GM18498 (cell line): ENCODE measurements around the gene TBXAS1.
"Not testable (repeated sequence)": the region's sequence is repeated elsewhere in the genome, so short reads cannot be mapped to it uniquely, and the experiment has no call there.

Source experiments
- ATAC-seq: cut with Tn5 transposase; IDR thresholded peaks from one replicate; pipeline ENCODE4 v1.9.1; 2021; ENCODE audit warnings: mild to moderate bottlenecking, moderate library complexity; ENCODE audit not compliant: unreplicated experiment

The TBXAS1 gene

DNA sequence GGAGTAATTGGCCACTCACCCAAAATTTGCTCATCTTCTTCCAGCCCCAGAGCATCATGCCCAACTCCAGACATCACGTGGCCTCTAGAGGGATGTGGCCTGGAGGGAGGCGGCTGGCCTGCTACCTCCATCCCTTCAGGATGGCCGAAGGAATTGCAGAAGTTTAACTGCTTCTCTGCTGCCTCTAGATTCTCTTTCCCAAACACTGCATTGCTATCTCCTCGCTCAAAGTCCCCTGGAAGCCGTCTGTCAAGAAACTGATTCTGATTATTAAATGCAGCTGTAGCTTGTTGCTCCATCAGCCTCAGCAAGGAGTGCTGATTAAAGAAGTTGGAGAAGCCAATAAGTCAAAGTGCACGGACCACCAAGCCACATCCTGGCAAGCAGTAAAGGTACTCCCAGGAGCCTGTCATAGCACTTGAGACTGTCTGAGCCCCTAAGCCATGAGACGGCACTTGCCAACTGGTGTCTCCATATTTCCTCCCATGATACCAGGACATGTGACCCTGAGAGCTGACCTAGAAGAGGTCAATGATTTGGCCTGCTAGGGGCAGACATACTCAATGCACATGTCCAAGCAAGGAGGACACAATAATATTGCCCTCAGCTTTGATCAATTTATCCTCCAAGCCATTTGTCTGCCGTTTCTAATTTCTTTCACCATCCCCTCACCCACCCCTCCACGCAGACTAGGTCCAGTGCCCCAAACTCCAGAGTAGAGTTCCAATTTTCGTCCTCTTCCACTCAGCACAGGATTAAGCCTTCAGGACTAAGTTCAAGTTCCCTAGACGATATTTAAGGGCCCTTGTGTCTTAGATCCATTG is 84.2 kb downstream of the TBXAS1 start:
- no peak for ATAC-seq

DNA sequence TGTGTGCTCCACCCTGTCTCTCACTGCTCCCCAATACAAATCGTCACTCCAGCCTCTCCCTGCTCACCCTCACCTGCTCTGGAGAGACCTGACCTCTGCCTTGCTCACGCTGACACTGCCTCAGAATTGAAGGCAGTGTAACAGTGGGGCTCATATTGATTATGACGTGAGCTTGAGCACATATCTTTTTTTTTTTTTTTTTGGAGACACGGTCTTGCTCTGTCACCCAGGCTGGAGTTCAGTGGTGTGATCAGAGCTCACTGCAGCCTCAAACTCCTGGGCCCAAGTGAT is 84.7 kb downstream of the TBXAS1 start:
- no peak for ATAC-seq

DNA sequence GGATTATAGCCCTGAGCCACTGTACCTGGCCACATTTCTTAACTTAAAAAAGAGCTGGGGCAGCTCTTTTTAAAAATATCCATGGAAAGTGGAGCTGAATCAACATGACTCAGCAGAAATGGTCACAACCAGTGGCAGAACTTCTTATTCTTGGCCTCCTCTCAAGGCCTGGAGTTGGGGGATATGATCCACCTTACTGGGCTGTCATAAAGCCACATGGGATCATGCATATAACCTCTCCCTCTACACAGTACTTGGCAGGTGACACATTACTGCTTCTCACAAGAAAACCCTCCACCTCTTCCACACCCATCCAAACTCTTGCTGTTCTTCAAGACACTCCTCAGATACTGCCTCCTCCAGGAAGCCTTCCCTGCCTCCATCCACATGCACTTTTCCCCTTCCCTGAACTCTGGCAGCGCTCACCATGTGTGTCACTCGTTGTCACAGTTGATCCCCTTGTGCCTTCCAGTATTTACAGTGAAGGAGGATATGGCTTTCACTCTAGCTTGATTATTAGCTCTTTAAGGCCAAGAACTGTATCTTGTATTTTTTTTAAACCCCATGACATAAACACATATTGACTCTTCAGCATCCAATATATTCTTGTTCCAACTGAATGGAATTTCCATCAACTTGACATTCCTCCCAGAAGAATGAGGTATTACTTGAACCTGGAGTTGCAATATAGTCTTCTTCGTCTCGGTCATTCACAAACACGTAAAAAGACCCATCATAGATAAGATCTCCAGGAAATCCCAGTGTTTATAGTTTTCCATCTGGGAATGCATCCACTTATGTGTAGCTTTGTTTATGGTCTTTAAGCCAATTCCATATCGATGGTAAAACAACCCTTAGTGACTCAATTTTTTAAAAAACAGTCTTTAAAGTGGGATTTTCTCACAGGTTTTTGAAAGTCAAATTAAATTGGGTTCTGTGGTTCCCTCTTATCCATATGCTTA is 85.5 kb downstream of the TBXAS1 start:
- no peak for ATAC-seq

DNA sequence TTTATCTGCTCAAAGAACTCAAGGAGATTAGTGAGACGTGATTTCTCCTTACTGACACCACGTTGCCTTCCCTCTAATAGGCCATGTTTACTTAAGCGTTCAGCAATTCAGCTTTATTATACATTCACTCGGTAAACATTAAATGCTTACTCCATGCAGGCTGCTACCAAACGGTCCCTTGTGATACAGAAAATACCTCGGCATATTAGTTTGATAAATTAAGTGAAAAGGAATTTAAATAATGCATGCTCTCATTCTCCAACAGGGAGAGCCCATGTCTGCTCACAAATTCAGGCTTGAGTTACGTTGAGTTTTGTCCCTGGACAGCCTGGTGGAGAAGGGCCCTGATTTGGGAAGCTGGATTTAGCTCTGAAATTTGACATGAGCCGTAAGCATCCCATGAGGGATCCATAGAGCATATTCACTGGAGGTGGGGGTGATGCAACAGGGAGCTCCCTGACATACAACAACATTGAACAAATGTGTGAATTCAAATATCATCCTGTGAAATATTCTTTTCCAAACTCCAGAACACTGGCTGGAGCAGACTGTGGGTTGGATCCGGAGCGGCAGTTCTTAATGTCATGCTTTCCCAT is 86.3 kb downstream of the TBXAS1 start:
- ATAC-seq, result no peak

DNA sequence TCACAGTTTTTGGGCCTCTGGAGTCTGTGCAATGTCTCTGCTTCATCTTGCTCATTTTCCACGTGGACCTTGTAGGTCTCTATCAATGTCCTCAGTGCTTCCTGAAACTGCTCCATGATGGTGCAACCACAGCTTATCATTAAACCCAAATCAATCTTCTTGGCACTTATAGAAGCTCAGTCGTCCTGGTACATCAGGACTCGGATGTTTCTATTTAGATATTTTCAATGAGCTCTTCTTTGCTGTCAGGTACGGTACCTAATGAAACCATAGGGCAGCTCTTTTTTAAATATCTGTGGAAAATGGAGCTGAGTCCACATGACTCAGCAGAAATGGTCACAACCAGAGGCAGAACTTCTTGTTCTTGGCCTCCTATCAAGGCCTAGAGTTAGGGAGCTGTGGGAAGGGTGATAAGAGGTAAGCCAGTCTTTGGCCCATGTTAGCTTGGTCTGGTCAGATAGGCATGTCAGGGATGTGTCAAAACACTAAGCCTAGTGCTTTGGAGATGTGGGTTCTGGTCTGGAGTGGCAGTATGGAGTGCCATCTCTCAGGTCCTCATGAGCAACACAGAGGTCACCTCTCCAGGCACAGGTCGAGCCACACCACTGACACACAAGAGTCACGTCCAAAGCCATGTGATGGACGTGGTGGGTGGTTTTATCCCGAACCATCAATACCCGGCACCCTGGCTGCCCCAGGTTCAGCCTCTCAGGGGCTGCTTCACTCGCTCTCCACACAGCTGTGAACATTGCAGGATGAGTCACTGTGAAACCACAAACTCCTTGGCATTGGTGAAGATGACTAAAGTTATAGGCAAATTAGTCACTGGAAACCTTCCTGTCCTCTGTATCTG is 87.0 kb downstream of the TBXAS1 start:
- ATAC-seq, result peak; percentile 85

DNA sequence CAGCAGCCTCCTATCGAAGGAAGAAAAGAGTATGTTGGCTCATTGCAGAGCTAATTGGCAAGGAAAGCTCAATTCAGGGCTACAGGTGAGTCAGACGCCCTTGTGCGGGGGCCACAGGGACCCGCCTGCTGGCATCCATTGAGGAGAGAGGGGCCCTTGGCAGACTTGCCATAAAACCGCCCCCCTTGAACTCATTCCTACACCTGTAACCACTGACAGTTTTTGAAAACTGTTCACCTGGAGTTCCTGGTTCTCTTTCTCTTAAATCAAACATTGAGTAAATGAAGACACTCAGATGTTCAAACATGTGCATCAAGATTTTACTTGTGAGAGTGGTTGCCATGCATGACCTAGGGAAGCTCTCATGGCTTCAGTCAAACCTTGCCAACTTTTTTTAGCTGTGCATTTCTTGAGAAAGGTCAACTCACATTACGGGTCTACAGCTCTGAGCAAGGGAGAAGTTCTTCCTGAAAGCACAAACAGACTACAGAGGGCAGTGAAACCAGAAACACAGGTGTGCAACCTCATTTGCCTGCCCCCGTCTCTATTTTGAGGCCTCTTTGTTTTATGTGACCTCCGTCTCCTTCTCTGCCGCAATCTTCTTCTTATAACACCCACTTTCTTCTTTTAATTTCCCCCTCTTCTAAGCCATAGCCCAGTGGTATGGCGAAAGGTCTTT is 87.8 kb downstream of the TBXAS1 start:
- peak; percentile 79 for ATAC-seq

DNA sequence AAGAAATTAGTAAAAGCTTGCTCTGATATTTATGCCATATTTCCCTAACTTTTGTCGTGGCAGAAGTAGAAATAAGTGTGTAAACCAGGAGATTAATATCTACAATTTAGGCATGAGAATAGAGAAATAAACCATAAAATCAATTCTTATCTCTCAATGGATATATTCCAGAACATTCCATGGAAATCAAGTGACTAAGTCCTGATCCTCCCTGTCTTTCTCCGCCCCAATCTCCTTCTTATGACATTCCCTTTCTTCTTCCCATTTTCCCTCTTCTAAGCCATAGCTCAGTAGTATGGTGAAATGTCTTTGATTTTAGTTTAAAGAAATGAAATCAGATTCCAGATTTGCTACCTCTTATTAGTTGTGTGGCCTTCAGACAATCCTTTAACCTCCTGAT is 88.8 kb downstream of the TBXAS1 start:
- no peak for ATAC-seq

DNA sequence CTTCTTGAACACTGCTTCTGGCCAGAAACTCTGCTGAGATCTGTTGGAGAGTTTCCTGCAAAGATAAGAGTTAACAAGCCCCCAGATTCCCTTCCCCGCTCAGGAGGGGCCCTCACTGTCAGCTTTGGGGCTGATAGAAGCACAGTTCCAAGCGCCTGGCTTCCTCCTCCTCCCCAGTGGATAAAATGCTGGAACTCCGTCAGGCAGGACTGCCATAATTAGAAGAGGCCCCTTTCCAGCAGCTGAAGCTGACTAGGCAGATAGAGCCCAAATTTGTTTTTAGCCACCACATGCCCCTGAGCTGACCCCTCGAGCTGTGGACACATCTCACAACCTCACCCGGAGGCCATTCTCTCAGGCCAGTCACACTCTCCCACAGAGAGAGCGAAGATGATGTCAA is 89.4 kb downstream of the TBXAS1 start:
- ATAC-seq, result no peak

DNA sequence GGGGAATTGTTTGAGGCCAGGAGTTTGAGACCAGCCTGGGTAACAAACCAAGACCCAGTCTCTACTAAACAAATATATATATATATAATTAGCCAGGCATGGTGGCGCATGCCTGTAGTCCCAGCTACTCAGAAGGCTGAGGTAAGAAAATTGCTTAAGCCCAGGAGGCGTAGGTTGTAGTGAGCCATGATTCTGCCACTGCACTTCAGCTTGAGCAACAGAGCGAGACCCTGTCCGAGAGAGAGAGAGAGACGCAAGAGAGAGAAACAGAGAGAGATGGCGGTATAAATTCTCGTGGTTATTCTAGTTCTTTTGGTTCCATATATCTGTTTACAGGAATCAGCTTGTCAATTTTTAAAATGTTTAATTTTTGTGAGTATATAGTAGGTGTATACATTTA is 94.0 kb downstream of the TBXAS1 start:
- no peak for ATAC-seq

DNA sequence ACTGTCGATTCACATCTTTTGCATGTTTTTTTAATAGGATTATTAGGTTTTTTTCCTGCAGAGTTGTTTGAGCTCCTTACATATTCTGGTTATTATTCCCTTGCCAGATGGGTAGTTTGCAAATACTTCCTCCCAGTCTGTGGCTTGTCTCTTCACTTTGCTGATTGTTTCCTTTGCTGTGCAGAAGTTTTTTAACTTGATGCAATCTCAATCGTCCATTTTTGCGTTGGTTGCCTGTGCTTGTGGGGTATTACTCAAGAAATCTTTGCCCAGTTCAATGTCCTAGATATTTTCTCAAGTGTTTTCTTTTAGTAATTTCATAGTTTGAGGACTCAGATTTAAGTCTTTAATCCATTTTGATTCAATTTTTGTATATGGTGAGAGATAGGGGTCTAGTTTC is 95.4 kb downstream of the TBXAS1 start:
- ATAC-seq, result no peak

DNA sequence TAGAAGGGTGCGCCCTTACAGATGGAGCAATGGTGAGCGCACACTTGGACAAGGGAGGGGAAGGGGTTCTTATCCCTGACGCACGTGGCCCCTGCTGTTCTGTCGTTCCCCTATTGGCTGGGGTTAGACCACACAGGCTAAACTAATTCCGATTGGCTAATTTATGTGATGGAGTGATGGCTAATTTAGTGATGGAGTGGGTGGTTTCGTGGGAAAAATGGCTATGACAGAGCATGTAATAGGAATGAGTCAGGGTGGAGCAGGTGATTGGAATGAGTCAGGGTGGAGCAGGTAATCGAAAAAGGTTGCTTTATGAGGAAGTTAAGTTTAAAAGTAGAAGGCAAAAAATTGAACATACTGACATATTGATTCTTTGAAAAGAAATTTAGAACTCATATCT is 100.2 kb downstream of the TBXAS1 start:
- ATAC-seq, result not testable (repeated sequence)

DNA sequence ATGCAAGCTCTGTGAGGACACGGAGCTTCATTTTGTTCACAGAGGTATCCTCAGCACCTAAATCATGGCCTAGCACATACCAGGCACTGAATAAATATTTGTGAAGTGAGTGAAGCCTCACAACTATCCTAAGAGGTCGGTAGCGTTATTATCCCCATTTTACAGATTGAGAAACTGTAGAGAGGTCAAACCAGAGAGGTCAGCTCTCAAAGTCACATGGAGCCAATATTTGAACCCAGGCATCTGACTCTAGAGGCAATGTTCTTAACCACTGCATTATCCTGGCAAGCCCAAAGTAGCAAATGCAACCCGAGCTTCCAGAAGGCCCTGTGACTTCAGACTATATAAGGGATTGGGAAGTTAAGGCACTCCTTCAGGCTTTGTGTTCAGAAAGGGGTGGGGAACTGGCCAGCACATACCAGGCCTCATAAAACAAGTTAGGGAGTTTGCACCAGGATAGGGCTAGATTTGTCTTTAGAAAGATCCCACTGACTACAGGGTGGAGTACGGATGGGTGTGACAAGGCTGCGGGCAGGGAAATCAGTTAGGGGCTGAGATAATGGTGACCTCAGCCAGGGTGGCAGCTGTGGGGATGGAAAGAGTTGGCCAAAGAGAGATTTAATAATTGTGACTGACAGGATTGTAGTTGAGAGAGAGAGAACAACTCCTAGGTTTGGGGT is 101.4 kb downstream of the TBXAS1 start:
- ATAC-seq, result no peak

DNA sequence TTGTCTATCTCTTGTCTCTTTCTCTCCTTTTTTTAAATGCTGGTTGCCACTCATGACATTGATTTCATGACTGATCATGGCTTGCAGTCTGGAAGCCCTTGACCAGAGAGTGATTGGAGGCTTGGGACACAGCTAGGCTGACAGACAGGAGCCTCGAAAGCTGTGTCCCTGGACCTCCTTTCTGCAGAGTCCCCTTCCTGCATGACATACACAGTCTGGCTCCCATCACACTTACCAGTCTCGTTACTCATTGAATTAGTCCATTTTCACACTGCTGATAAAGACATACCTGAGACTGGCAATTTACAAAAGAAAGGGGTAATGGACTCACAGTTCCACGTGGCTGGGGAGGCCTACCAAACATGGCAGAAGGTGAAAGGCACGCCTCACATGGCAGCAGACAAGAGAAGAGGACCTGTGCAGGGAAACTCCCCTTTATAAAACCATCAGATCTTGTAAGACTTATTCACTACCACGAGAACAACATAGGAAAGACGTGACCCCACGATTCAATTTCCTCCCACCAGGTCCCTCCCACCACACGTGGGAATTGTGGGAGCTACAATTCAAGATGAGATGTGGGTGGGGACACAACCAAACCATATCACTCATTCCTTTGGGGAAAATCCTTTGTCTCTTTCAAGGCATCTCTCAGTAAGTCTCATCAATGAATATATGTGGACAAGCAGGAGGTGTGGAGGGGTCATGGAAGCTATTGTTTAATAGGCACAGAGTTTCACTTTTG is 102.3 kb downstream of the TBXAS1 start:
- ATAC-seq, result no peak

DNA sequence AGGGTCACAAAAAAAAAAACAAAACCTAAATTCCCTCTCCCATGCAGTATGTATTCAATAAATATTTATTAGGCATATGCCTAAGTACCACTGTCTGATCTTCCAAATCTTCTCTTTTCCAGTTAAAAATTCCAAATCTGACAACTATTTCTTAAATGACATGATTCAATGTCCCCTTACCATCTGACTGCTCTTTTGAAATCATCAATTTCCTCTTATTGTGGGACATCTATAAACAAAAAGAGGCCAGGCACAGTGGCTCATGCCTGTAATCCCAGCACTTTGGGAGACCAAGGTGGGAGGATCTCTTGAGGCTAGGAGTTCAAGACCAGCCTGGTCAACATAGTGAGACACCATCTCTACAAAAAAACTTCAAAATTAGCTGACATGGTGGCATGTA is 103.5 kb downstream of the TBXAS1 start:
- no peak for ATAC-seq

DNA sequence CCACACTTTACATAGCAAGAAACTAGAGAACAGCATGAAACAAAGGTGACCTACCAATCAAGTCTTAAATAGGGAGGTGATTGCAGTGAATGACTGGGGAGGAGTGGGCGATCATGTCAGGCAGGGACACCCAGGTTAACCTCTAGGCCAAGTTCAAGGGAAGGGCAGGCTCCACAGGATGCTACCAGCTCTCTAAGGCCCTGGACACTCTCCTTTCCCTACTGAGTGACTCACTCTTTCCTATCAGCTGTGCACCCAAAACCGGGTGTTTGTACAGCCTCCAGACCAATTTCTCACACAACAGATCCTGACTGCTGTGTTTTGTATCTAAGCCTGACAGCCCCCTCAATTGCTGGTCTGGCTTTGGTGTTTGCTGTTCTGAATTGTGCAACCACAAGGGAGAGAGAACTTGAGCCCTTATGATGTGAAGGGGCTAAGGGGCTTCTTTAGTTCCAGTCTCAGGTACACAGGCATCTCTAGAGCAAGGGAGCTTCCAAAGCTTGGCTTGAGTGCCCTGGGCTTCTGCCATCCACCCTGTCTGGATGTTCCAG is 107.8 kb downstream of the TBXAS1 start:
- ATAC-seq, result no peak

DNA sequence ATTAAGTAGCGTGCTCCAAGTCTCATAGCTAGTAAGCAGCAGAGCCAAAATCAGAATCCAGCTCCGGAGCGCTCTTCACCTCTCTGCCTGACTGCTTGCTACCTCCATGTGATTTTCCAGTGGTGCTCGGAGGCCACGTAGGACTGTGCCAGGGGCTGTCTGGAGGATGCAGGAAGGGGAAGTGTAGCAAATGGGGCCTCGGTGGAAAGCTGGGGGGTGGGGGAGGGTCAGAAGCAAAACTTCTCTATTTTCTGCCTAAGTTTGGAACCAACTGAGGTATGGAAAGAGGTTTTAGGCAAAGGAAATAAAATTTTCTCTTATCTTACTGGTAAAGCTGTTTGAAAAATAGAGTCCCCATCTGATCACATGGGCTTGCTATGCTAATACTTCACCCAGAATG is 108.7 kb downstream of the TBXAS1 start:
- ATAC-seq, result no peak

DNA sequence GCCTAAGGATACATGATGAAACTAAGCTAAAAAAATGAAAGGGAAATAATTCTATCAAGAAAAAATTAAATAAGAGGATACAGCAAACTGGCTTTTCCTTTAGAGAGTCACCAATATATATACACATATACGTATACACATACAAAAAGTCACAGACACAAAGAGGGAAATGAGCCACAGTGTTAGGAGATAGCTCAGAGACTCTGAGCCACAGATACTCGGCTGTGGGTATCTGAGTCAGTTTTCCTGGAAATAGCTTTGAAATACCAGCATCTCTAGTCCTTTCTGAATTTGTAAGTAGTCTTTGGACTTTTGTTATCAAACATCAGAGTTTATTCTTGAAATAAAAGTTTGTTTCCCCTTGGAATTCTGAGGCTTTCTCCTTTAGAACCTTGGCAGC is 111.8 kb downstream of the TBXAS1 start:
- ATAC-seq, result no peak

DNA sequence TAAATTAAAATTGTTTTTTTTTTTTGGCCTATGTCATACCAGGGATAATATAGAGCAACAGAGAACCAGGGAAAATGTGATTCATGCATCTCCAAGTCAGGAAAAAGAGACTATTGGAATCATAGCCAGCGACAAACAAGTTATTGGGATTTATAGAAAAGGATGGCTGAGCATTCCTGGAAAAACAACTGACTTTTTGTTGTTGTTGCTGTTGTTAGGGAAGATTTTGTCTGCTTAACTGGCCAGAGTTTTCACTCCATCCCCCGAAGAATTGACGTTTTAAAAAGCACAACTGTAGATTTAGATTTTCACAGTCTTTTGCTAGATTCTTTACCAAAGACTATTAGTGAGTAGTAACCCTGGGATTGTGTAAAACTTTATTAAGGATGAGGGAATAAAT is 112.4 kb downstream of the TBXAS1 start:
- no peak for ATAC-seq

DNA sequence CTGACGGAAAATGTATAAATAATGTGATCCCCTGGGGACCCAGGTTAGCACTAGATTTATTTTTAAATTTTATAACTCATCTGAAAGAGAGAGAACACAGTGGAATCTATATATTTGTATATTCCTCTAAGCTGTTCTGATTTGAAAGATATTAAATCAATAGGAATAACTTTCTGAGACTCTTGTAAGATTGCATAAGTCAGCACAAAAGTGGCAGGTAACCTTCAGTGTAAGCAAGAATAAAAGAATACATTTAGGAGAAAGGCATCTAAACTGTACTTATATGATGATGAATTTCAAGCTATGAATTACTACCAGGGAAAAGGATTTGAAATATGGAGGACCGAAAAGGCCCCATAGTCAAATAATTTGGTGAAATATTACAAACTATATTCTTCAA is 112.8 kb downstream of the TBXAS1 start:
- no peak for ATAC-seq
